HG03460 (cell line): ENCODE measurements around the gene LONP2.
"Not testable (repeated sequence)": the region's sequence is repeated elsewhere in the genome, so short reads cannot be mapped to it uniquely, and the experiment has no call there.

Experiments
- ATAC-seq: cut with Tn5 transposase; IDR thresholded peaks from one replicate; pipeline ENCODE4 v1.9.1; 2021; ENCODE audit not compliant: unreplicated experiment

Gene LONP2

GRCh38 chr16:48332978-48333377 lies 88.9 kb downstream of the LONP2 start:
- no peak for ATAC-seq

- no peak for ATAC-seq
These were observed 90.2 kb downstream of the LONP2 start for GRCh38 chr16:48334325-48334724.

GRCh38 chr16:48335961-48336360 lies 91.9 kb downstream of the LONP2 start:
- ATAC-seq: no peak

GRCh38 chr16:48340054-48340453 lies 96.0 kb downstream of the LONP2 start:
- ATAC-seq: no peak

GRCh38 chr16:48342591-48342990 lies 98.5 kb downstream of the LONP2 start:
- ATAC-seq: no peak

GRCh38 chr16:48347191-48347865 lies 103.2 kb downstream of the LONP2 start:
- no peak for ATAC-seq

GRCh38 chr16:48347980-48348379 lies 103.9 kb downstream of the LONP2 start:
- no peak for ATAC-seq

- no peak for ATAC-seq
These were observed 106.6 kb downstream of the LONP2 start for GRCh38 chr16:48350736-48351135.

- ATAC-seq: no peak
These were observed 108.7 kb downstream of the LONP2 start for GRCh38 chr16:48352648-48353390.

GRCh38 chr16:48353565-48354163 lies 109.6 kb downstream of the LONP2 start:
- ATAC-seq: peak; percentile 66

GRCh38 chr16:48354385-48354784 lies 110.3 kb downstream of the LONP2 start:
- not testable (repeated sequence) for ATAC-seq

- no peak for ATAC-seq
These were observed 111.1 kb downstream of the LONP2 start for GRCh38 chr16:48354877-48355855.

- no peak for ATAC-seq
These were observed 112.7 kb downstream of the LONP2 start for GRCh38 chr16:48356633-48357376.

GRCh38 chr16:48358419-48358818 lies 114.3 kb downstream of the LONP2 start:
- no peak for ATAC-seq

- ATAC-seq: no peak
These were observed 115.9 kb downstream of the LONP2 start for GRCh38 chr16:48359983-48360382.

- no peak for ATAC-seq
These were observed 116.9 kb downstream of the LONP2 start for GRCh38 chr16:48361012-48361411.

- no peak for ATAC-seq
These were observed 117.5 kb downstream of the LONP2 start for GRCh38 chr16:48361540-48362144.

GRCh38 chr16:48365025-48365600 lies 121.0 kb downstream of the LONP2 start:
- no peak for ATAC-seq

- ATAC-seq: peak; percentile 87
These were observed 121.6 kb downstream of the LONP2 start for GRCh38 chr16:48365601-48366164.
